A673 (cell line): ENCODE measurements around the gene TTLL5.

Source experiments
- EZH2 ChIP-seq: fragments of 200-600 bp; sonication (generic); IDR thresholded peaks from 2 replicates; pipeline ENCODE4 v1.6.1; 2017; ENCODE audit warnings: borderline replicate concordance, low read depth, mild to moderate bottlenecking, mixed read lengths, antibody characterized with exemption, low read length; ENCODE audit not compliant: poor library complexity, severe bottlenecking
- TF ChIP-seq, protein P1 (sequence below): fragments of 300-800, 200-600 bp; sonication (generic); conservative IDR thresholded peaks from 2 replicates; pipeline ENCODE4 v1.5.1; 2017; ENCODE audit warnings: low read depth, mild to moderate bottlenecking, antibody characterized with exemption, low read length, moderate library complexity, mixed read lengths

DNA sequence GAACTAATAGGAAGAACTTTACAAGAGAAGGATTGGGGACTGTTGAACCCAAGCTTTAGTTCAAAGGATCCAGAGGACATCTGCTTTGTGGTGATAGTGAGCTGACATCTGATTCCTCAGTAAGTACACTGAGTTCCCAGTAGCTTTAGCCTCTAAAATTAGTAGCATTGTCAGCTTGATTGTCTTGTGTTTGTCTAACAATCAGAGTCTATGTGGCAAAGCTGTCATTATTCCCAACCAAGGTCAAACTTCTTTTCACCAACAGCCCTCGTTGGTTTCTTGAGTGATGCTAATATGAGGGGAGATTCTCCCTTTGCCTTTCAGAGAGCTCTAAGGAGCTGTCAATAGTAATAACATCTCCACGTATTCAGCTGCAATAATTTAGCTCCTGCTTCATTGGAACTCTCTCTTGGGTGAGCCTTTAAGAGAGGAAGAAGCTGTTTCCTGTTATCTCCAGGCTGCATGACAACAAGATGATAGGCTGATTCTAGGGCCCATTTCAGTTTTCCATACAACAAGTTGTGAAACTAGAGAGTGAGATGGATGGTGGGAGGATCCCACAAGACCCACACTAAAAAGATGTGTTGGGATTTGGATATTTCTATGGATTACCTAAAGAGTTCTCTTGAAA is 274.1 kb downstream of the TTLL5 start:
- TF ChIP-seq, protein P1, sequence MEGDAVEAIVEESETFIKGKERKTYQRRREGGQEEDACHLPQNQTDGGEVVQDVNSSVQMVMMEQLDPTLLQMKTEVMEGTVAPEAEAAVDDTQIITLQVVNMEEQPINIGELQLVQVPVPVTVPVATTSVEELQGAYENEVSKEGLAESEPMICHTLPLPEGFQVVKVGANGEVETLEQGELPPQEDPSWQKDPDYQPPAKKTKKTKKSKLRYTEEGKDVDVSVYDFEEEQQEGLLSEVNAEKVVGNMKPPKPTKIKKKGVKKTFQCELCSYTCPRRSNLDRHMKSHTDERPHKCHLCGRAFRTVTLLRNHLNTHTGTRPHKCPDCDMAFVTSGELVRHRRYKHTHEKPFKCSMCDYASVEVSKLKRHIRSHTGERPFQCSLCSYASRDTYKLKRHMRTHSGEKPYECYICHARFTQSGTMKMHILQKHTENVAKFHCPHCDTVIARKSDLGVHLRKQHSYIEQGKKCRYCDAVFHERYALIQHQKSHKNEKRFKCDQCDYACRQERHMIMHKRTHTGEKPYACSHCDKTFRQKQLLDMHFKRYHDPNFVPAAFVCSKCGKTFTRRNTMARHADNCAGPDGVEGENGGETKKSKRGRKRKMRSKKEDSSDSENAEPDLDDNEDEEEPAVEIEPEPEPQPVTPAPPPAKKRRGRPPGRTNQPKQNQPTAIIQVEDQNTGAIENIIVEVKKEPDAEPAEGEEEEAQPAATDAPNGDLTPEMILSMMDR, result no peak
- no peak for TF ChIP-seq EZH2
